Measurements from ENCODE around the gene LRRC51.

GRCh38 chr11:72100462-72100861, 19.8 kb downstream of the LRRC51 start:
- TF ChIP-seq POLR2AphosphoS5 (IDR thresholded peaks at IDR 0.05; ENCODE audit: low read depth, low read length), result no peak
- TF ChIP-seq POLR2A (IDR thresholded peaks at IDR 0.05; ENCODE audit: low read depth, low read length), result no peak
- TF ChIP-seq TAF1 (IDR thresholded peaks at IDR 0.05; ENCODE audit: low read depth, low read length), result no peak
- no peak for TF ChIP-seq POU2F2 (IDR thresholded peaks at IDR 0.05; ENCODE audit: low read depth, low read length)
